NCI-H446 treated with DMSO at 0.1 percent for 48 hours (cell line): ENCODE data around the gene ZNF630.
"Not testable (repeated sequence)": the region's sequence is repeated elsewhere in the genome, so short reads cannot be mapped to it uniquely, and the experiment has no call there.

ENCODE experiments used
- DNase-seq: peaks from one replicate; lab custom pipeline; 2025; lab: John Stamatoyannopoulos, UW

ZNF630 gene

DNA sequence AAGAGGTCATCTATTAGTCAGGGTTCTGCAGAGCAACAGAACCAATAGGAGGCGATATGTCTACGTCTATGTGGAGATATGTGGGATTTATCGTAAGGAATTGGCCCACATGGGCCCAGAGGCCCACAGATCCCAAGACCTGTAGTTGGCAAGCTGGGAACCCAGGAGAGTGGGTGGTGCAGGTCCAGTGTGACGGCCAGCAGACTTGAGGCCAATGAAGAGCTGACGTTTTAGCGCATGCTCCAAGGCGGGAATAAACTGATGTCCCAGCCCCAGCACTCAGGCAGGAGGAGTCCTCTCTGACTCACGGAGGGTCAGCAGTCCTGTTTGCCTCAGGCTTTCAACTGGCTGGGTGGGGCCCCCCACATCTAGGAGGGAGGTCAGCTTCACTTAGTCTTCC lies 43.3 kb downstream of the ZNF630 start:
- DNase-seq: no peak

- DNase-seq: not testable (repeated sequence)
Measured at GRCh38 chrX:48027545-48027944, 43.9 kb downstream of the ZNF630 start.

DNA sequence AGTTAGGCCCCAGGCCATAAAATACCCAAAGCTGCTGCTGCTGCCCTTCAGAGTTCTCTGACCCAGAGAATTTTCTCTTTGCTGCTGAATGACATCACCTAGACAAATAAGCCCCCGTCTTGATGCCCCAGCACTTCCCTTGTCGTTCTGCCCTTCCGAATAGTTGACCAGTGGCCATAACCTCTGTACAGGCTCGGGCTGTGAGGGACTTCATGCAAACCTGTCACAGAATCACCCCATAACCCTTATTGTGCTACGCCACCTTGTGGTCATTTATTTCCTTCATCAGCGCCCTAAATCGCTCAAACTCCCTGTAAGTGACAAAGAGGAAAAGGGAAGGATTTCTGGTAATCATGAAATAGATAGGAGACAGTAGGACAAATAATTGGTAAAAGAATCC lies 45.9 kb downstream of the ZNF630 start:
- DNase-seq: peak; percentile 35

DNA sequence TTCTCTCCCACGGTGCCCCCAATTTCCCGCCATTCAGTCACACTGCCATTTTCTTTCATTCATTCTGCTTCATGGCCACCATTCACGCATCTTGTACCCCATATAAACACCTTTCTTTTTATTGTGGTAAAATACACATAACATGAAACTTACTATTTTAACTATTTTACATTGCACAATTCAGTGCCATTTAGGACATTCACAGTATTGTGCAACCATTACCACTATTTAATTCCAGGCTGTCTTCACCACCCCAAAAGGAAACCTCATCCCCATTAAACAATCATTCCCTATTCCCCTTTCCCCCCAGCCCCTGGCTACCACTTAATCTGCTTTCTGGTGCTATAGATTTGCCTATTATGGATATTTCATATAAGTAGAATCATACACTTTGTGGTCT lies 48.7 kb downstream of the ZNF630 start:
- DNase-seq: no peak

- DNase-seq: no peak
Measured at GRCh38 chrX:48022100-48022499, 49.3 kb downstream of the ZNF630 start.

- peak; percentile 71 for DNase-seq
Measured at GRCh38 chrX:48021026-48021900, 50.2 kb downstream of the ZNF630 start.

DNA sequence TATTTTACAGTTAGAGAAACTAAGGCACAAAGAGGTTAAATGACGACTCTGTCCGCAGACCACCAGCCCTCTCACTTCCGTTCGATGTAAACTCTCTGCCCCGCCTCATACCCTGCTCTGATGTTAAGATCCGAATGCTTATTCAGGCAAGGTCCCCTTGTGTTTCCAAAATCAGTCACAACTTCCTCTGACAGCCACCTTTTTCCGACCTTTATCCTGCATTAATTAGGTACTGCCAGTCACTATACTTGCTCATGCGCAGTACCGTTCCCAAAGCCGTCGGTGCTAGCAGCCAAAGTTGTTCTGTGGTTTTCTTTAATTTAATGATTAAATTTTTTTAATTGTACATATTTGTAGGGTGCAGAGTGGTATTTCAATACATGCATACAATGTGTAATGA lies 51.0 kb downstream of the ZNF630 start:
- not testable (repeated sequence) for DNase-seq

GRCh38 chrX:48019892-48020291 lies 51.5 kb downstream of the ZNF630 start:
- DNase-seq: not testable (repeated sequence)

GRCh38 chrX:48016583-48017310 lies 54.7 kb downstream of the ZNF630 start:
- not testable (repeated sequence) for DNase-seq

GRCh38 chrX:48009445-48009960 lies 61.9 kb downstream of the ZNF630 start:
- not testable (repeated sequence) for DNase-seq
